HEK293 (cell line): Measurements from ENCODE around the gene NKX2-8.
A peak's percentile ranks its signal among the peaks of the same experiment; 100 is the strongest.

ENCODE experiments used
- CTCF ChIA-PET: fragments of 350-600 bp; formaldehyde crosslinking; extraction: SDS; loops from one replicate; lab custom pipeline; 2021; ENCODE audit warnings: antibody characterized with exemption; lab: Yijun Ruan, JAX
- POLR2A ChIA-PET: fragments of 300-600 bp; formaldehyde crosslinking; extraction: SDS; loops from one replicate; lab custom pipeline; 2020; ENCODE audit warnings: antibody characterized with exemption, inconsistent platforms; lab: Yijun Ruan, JAX
- H3K27ac ChIP-seq: fragments of 200-500 bp; sonication (Bioruptor generic); 2 replicates; pipeline ENCODE4 v1.5.1; 2014; ENCODE audit warnings: low read depth, low read length, control low read depth, inconsistent platforms; ENCODE audit errors: extremely low read depth
- H3K36me3 ChIP-seq, 2 experiments: fragments of 200-500 bp in 1 of 2; sonication (Bioruptor generic) in 1 of 2; 1 replicate in 1 of 2; 2 replicates in 1 of 2; pipeline ENCODE4 v1.5.1; 2014 to 2017; ENCODE audit warnings: inconsistent platforms in 2 of 2, low read length in 2 of 2; ENCODE audit not compliant: control insufficient read depth in 2 of 2, insufficient read depth in 1 of 2
- H3K4me1 ChIP-seq: fragments of 200-500 bp; sonication (Bioruptor generic); 2 replicates; pipeline ENCODE4 v1.5.1; 2014; ENCODE audit warnings: mild to moderate bottlenecking, low read length, inconsistent platforms; ENCODE audit not compliant: control insufficient read depth, insufficient read depth
- H3K4me3 ChIP-seq: 2 replicates; pipeline ENCODE4 v1.5.1; 2011; ENCODE audit warnings: low read depth, mild to moderate bottlenecking, control low read depth, low read length, moderate library complexity
- H3K9me3 ChIP-seq: fragments of 200-500 bp; sonication (Bioruptor generic); 2 replicates; pipeline ENCODE4 v1.5.1; 2014; ENCODE audit warnings: low read depth, low read length, inconsistent platforms; ENCODE audit not compliant: control insufficient read depth, insufficient read depth
- HOXD13 ChIP-seq: sonication (generic); formaldehyde crosslinking; IDR thresholded peaks from 2 replicates; pipeline ENCODE4 v1.8.0; 2022; ENCODE audit warnings: missing genetic modification reagents, borderline replicate concordance
- IKZF3 ChIP-seq: fragments of 450-650 bp; IDR thresholded peaks from 2 replicates; pipeline ENCODE4 v1.5.0; 2018; ENCODE audit warnings: missing biosample characterization, mild to moderate bottlenecking, missing genetic modification characterization, moderate library complexity
- ZFP37 ChIP-seq: fragments of 450-650 bp; formaldehyde crosslinking; IDR thresholded peaks from 2 replicates; pipeline ENCODE4 v1.5.1; 2016; ENCODE audit warnings: missing biosample characterization, missing genetic modification characterization
- ZNF248 ChIP-seq: fragments of 450-650 bp; formaldehyde crosslinking; IDR thresholded peaks from 2 replicates; pipeline ENCODE4 v1.5.1; 2017; ENCODE audit warnings: missing biosample characterization, missing genetic modification characterization
- ZNF335 ChIP-seq: fragments of 450-650 bp; formaldehyde crosslinking; conservative IDR thresholded peaks from 2 replicates; pipeline ENCODE4 v1.5.1; 2016; ENCODE audit warnings: missing biosample characterization, missing genetic modification characterization
- ZNF600 ChIP-seq: fragments of 450-650 bp; formaldehyde crosslinking; IDR thresholded peaks from 2 replicates; pipeline ENCODE4 v1.5.1; 2016; ENCODE audit warnings: missing biosample characterization, missing genetic modification characterization
- ZNF629 ChIP-seq: fragments of 450-650 bp; formaldehyde crosslinking; IDR thresholded peaks from 2 replicates; pipeline ENCODE4 v1.5.1; 2017; ENCODE audit warnings: missing biosample characterization, missing genetic modification characterization
- ZNF670 ChIP-seq: fragments of 450-650 bp; formaldehyde crosslinking; IDR thresholded peaks from 2 replicates; pipeline ENCODE4 v1.5.1; 2016; ENCODE audit warnings: missing biosample characterization, missing genetic modification characterization, low read depth
- ZNF677 ChIP-seq: fragments of 450-650 bp; IDR thresholded peaks from 2 replicates; pipeline ENCODE4 v1.5.0; 2018; ENCODE audit warnings: missing biosample characterization, mild to moderate bottlenecking, missing genetic modification characterization, moderate library complexity
- ZNF791 ChIP-seq: fragments of 450-650 bp; formaldehyde crosslinking; IDR thresholded peaks from 2 replicates; pipeline ENCODE4 v1.5.1; 2016; ENCODE audit warnings: missing biosample characterization, missing genetic modification characterization
- TF ChIP-seq, protein P1 (sequence below): fragments of 450-650 bp; IDR thresholded peaks from 2 replicates; pipeline ENCODE4 v1.5.1; 2018; ENCODE audit warnings: missing biosample characterization, mild to moderate bottlenecking, missing genetic modification characterization
- TF ChIP-seq, protein P2 (sequence below): fragments of 450-650 bp; formaldehyde crosslinking; IDR thresholded peaks from 2 replicates; pipeline ENCODE4 v1.5.1; 2016; ENCODE audit warnings: missing biosample characterization, missing genetic modification characterization, borderline replicate concordance
- TF ChIP-seq, protein P3 (sequence below): fragments of 450-650 bp; formaldehyde crosslinking; IDR thresholded peaks from 2 replicates; pipeline ENCODE4 v1.5.1; 2016; ENCODE audit warnings: missing biosample characterization, missing genetic modification characterization
- TF ChIP-seq, protein P4 (sequence below): fragments of 450-650 bp; formaldehyde crosslinking; IDR thresholded peaks from 2 replicates; pipeline ENCODE4 v1.5.1; 2016; ENCODE audit warnings: missing biosample characterization, missing genetic modification characterization
- TF ChIP-seq, protein P5 (sequence below): fragments of 450-650 bp; formaldehyde crosslinking; IDR thresholded peaks from 2 replicates; pipeline ENCODE4 v1.5.1; 2017; ENCODE audit warnings: missing biosample characterization, missing genetic modification characterization
- TF ChIP-seq, protein P6 (sequence below): fragments of 450-650 bp; formaldehyde crosslinking; IDR thresholded peaks from 2 replicates; pipeline ENCODE4 v1.5.1; 2017; ENCODE audit warnings: missing biosample characterization, missing genetic modification characterization
- TF ChIP-seq, protein P7 (sequence below): fragments of 450-650 bp; formaldehyde crosslinking; IDR thresholded peaks from 2 replicates; pipeline ENCODE4 v1.5.1; 2017; ENCODE audit warnings: missing biosample characterization, missing genetic modification characterization

The NKX2-8 gene

DNA sequence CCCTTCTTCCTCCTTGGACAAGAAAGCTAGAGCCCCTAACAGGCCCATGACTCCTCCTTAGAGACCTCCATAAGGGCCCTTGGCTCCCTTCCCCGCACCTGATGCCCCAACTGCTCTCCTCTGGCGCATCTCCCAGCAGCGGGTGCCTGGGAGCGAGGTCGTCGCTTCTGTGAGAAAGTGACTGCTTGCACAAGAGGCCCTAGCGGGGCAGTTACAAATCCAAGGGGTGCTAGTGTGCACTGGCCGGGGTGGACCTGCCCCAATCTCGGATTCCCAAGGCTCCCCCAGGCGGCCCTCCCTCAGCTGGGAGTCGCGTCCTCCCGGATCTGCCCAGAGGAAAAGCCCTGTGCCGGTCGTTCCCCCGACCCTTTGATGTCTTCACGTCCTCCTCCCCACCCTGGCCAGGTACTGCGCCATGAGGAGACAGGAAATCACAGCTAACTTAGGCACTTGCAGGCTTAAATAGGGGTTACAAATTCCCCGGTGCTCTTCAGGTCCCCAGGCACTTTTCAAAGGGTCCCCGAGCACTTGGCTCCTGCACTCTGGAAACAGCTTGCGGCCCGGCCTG, 2.8 kb downstream of the NKX2-8 start (continued):
- TF ChIP-seq, protein P1, sequence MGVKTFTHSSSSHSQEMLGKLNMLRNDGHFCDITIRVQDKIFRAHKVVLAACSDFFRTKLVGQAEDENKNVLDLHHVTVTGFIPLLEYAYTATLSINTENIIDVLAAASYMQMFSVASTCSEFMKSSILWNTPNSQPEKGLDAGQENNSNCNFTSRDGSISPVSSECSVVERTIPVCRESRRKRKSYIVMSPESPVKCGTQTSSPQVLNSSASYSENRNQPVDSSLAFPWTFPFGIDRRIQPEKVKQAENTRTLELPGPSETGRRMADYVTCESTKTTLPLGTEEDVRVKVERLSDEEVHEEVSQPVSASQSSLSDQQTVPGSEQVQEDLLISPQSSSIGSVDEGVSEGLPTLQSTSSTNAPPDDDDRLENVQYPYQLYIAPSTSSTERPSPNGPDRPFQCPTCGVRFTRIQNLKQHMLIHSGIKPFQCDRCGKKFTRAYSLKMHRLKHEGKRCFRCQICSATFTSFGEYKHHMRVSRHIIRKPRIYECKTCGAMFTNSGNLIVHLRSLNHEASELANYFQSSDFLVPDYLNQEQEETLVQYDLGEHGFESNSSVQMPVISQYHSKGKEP (tag by site-specific recombination): no peak
- TF ChIP-seq ZFP37 (tag by site-specific recombination) (no peak), ZNF677 (tag by site-specific recombination) (no peak)
- TF ChIP-seq, protein P2, sequence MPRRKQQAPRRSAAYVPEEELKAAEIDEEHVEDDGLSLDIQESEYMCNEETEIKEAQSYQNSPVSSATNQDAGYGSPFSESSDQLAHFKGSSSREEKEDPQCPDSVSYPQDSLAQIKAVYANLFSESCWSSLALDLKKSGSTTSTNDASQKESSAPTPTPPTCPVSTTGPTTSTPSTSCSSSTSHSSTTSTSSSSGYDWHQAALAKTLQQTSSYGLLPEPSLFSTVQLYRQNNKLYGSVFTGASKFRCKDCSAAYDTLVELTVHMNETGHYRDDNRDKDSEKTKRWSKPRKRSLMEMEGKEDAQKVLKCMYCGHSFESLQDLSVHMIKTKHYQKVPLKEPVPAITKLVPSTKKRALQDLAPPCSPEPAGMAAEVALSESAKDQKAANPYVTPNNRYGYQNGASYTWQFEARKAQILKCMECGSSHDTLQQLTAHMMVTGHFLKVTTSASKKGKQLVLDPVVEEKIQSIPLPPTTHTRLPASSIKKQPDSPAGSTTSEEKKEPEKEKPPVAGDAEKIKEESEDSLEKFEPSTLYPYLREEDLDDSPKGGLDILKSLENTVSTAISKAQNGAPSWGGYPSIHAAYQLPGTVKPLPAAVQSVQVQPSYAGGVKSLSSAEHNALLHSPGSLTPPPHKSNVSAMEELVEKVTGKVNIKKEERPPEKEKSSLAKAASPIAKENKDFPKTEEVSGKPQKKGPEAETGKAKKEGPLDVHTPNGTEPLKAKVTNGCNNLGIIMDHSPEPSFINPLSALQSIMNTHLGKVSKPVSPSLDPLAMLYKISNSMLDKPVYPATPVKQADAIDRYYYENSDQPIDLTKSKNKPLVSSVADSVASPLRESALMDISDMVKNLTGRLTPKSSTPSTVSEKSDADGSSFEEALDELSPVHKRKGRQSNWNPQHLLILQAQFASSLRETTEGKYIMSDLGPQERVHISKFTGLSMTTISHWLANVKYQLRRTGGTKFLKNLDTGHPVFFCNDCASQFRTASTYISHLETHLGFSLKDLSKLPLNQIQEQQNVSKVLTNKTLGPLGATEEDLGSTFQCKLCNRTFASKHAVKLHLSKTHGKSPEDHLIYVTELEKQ: no peak
- TF ChIP-seq, all 188 proteins: peak for 0

DNA sequence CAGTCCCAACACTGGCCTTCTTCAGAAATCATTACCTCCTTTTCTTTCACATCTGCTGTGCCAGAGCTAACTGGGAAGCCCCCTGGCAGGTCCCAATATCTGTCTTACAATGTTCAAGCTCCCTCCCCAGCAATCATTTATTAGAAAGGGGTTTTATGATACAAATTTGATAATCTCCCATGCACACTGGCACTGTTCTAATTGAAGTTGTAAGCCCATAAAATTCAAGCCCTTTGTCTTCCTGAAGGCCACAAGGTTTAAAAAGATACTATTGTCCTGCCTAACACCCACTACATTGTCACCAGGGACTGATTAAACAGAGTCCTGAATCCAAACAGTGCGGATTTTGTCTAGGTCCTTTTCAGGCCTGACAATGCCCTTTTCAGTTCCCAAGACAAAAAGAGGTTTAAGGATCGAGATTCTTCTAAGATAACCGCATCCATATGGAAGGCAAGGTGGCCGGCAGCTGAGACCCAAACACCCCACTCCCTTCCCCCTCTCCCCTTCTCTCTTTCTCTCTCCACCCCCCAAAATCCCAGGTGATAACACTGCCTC, 3.3 kb downstream of the NKX2-8 start:
- TF ChIP-seq, protein P3, sequence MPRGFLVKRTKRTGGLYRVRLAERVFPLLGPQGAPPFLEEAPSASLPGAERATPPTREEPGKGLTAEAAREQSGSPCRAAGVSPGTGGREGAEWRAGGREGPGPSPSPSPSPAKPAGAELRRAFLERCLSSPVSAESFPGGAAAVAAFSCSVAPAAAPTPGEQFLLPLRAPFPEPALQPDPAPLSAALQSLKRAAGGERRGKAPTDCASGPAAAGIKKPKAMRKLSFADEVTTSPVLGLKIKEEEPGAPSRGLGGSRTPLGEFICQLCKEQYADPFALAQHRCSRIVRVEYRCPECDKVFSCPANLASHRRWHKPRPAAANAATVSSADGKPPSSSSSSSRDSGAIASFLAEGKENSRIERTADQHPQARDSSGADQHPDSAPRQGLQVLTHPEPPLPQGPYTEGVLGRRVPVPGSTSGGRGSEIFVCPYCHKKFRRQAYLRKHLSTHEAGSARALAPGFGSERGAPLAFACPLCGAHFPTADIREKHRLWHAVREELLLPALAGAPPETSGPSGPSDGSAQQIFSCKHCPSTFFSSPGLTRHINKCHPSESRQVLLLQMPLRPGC: no peak
- TF ChIP-seq HOXD13 (CRISPR knock-in tag): no peak
- H3K9me3 ChIP-seq: no peaks in the 10 kb centered on the region
- no peak overlapping the region for H3K4me3 ChIP-seq
- H3K27ac ChIP-seq: no peak overlapping the region
- 0 out of 2 replicates have a peak, but pooled peaks cover 1% of the 10 kb centered on the region for H3K4me1 ChIP-seq
- no peaks in the 10 kb centered on the region for H3K36me3 ChIP-seq
- CTCF ChIA-PET: interaction anchor here (0.6 kb wide), 1 partner anchor 54 kb away, joined by 3 read pairs; no protein-coding TSS in a partner anchor
- POLR2A ChIA-PET: no interaction called here

DNA sequence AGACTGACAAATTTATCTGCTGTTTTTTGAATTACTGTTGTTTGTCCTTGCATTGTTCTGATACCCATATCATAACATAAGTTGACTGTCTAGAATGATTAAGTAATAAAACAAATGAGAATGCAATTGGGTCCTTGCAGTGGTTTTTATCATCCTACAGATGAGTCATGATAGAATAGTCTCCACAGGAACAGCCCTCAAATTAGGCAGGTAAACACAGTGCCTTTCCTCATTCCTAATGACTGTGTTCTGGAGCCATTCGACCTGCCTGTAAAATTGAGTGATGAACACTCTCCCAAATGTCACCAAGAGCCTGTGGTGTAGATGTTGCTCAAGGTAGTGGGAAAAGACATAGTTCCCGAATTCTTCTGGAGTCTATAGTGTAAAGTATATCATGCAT, 12.3 kb downstream of the NKX2-8 start:
- Histone ChIP-seq H3K27ac (no peak overlapping the region), H3K9me3 (no peaks in the 10 kb centered on the region), H3K4me3 (no peak overlapping the region), H3K36me3 (no peaks in the 10 kb centered on the region), H3K4me1 (peaks cover 5% of the 10 kb centered on the region; the same call in 1 of the 2 replicates)
- POLR2A ChIA-PET: no interaction called here
- CTCF ChIA-PET: no interaction called here
- TF ChIP-seq ZNF248 (tag by site-specific recombination) (peak; percentile 6; the same call in 1 of the 2 replicates), IKZF3 (tag by site-specific recombination) (peak; percentile 33; the same call in 1 of the 2 replicates), ZNF791 (tag by site-specific recombination) (no peak), ZNF670 (tag by site-specific recombination) (no peak), ZNF335 (peak; percentile 33), ZNF629 (tag by site-specific recombination) (peak; percentile 48; the same call in 1 of the 2 replicates), ZNF600 (tag by site-specific recombination) (peak; percentile 63)
- TF ChIP-seq, protein P4, sequence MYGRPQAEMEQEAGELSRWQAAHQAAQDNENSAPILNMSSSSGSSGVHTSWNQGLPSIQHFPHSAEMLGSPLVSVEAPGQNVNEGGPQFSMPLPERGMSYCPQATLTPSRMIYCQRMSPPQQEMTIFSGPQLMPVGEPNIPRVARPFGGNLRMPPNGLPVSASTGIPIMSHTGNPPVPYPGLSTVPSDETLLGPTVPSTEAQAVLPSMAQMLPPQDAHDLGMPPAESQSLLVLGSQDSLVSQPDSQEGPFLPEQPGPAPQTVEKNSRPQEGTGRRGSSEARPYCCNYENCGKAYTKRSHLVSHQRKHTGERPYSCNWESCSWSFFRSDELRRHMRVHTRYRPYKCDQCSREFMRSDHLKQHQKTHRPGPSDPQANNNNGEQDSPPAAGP (tag by site-specific recombination): peak; percentile 65; the same call in 1 of the 2 replicates
- TF ChIP-seq, protein P5, sequence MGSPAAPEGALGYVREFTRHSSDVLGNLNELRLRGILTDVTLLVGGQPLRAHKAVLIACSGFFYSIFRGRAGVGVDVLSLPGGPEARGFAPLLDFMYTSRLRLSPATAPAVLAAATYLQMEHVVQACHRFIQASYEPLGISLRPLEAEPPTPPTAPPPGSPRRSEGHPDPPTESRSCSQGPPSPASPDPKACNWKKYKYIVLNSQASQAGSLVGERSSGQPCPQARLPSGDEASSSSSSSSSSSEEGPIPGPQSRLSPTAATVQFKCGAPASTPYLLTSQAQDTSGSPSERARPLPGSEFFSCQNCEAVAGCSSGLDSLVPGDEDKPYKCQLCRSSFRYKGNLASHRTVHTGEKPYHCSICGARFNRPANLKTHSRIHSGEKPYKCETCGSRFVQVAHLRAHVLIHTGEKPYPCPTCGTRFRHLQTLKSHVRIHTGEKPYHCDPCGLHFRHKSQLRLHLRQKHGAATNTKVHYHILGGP (tag by site-specific recombination): peak; percentile 15; the same call in 1 of the 2 replicates
- TF ChIP-seq, protein P6, sequence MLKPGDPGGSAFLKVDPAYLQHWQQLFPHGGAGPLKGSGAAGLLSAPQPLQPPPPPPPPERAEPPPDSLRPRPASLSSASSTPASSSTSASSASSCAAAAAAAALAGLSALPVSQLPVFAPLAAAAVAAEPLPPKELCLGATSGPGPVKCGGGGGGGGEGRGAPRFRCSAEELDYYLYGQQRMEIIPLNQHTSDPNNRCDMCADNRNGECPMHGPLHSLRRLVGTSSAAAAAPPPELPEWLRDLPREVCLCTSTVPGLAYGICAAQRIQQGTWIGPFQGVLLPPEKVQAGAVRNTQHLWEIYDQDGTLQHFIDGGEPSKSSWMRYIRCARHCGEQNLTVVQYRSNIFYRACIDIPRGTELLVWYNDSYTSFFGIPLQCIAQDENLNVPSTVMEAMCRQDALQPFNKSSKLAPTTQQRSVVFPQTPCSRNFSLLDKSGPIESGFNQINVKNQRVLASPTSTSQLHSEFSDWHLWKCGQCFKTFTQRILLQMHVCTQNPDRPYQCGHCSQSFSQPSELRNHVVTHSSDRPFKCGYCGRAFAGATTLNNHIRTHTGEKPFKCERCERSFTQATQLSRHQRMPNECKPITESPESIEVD (tag by site-specific recombination): peak; percentile 19; the same call in 1 of the 2 replicates
- TF ChIP-seq, protein P7, sequence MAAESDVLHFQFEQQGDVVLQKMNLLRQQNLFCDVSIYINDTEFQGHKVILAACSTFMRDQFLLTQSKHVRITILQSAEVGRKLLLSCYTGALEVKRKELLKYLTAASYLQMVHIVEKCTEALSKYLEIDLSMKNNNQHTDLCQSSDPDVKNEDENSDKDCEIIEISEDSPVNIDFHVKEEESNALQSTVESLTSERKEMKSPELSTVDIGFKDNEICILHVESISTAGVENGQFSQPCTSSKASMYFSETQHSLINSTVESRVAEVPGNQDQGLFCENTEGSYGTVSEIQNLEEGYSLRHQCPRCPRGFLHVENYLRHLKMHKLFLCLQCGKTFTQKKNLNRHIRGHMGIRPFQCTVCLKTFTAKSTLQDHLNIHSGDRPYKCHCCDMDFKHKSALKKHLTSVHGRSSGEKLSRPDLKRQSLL (tag by site-specific recombination): peak; percentile 71; the same call in 1 of the 2 replicates
